MCF 10A (cell line): Measurements from ENCODE around the gene VRK1. TPM values are rescaled to one million over a fixed set of nuclear protein-coding genes. Genes with fewer than 3 reads are reported as not detected.
A peak's percentile ranks its signal among the peaks of the same experiment; 100 is the strongest.

ENCODE experiments used
- BruUV-seq: library from RNA; stranded (reverse); fragments of 400-500 nt; replicated peaks from 2 replicates; lab custom pipeline; 2021; lab: Mats Ljungman, UMichigan
- CTCF ChIA-PET: fragments of 300-600 bp; sonication (Branson Sonifier 250); formaldehyde crosslinking; extraction: SDS; loops from one replicate; lab custom pipeline; 2021; ENCODE audit warnings: antibody characterized with exemption, inconsistent platforms; lab: Yijun Ruan, JAX
- POLR2A ChIA-PET: fragments of 300-600, 350-650 bp; sonication (Branson Sonifier 250); formaldehyde crosslinking; extraction: SDS; loops from one replicate; lab custom pipeline; 2020; ENCODE audit warnings: antibody characterized with exemption, inconsistent platforms; lab: Yijun Ruan, JAX
- DNase-seq: peaks from one replicate; pipeline ENCODE4 v3.0.0-alpha.2; 2018; ENCODE audit not compliant: unreplicated experiment
- H3K27ac Mint-ChIP-seq: one replicate; pipeline ENCODE4 v1.8.0; 2022; ENCODE audit warnings: mild to moderate bottlenecking, low read depth, mixed read lengths; ENCODE audit not compliant: unreplicated experiment
- H3K27me3 Mint-ChIP-seq: one replicate; pipeline ENCODE4 v1.8.0; 2022; ENCODE audit warnings: mixed read lengths; ENCODE audit not compliant: insufficient read depth, unreplicated experiment
- H3K36me3 Mint-ChIP-seq: one replicate; pipeline ENCODE4 v1.8.0; 2022; ENCODE audit warnings: mild to moderate bottlenecking, moderate library complexity, mixed read lengths; ENCODE audit not compliant: insufficient read depth, unreplicated experiment
- H3K4me1 Mint-ChIP-seq: one replicate; pipeline ENCODE4 v1.8.0; 2022; ENCODE audit warnings: mixed read lengths; ENCODE audit not compliant: insufficient read depth, unreplicated experiment
- H3K4me3 Mint-ChIP-seq: one replicate; pipeline ENCODE4 v1.8.0; 2022; ENCODE audit warnings: mild to moderate bottlenecking, moderate library complexity, mixed read lengths; ENCODE audit not compliant: unreplicated experiment
- H3K9me3 Mint-ChIP-seq: one replicate; pipeline ENCODE4 v1.8.0; 2022; ENCODE audit warnings: mixed read lengths; ENCODE audit not compliant: unreplicated experiment
- intact Hi-C: fragments of 100-400 bp; cut with micrococcal nuclease; formaldehyde crosslinking; loops from 2 replicates; pipeline ENCODE4 v1.14.1; 2022
- total RNA-seq: library from RNA; stranded (reverse); gene quantifications from 2 replicates; pipeline ENCODE4 v1.2.3, GENCODE V29; 2022
- TF ChIP-seq, protein P1 (sequence below): fragments of 200-600 bp; IDR thresholded peaks from one replicate; pipeline ENCODE4 v1.8.0; 2022; ENCODE audit warnings: antibody characterized with exemption, mild to moderate bottlenecking; ENCODE audit not compliant: unreplicated experiment

Gene VRK1
- total RNA-seq, 1 experiment from 2014 or later, result 17.7 TPM

DNA sequence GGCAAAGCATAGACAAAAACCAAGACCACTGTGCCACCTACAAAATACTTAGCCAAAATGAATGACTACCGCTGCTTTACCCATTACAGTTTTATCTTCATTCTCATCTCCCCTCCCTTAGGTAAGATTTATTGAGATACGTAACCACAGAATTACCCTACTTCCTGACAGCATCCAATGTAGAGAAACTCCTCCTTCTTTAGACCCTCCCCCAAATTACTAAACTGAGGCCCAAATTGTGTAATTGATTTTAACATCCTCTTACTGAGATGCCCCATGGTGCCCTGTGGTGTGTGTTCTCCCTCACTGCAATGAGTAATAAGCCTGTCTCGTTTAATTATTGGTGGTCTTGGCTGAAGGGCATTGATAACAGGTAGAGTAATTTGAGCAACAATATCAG lies 19.1 kb downstream of the VRK1 start:
- no TSS peak for BruUV-seq
- no peaks in the 10 kb centered on the region for H3K36me3 Mint-ChIP-seq
- intact Hi-C loops, result no loop called here
- H3K9me3 Mint-ChIP-seq, result no peaks in the 10 kb centered on the region
- peaks cover 32% of the 10 kb centered on the region for H3K4me1 Mint-ChIP-seq
- POLR2A ChIA-PET, result no interaction called here
- CTCF ChIA-PET, result no interaction called here
- H3K27me3 Mint-ChIP-seq, result no peaks in the 10 kb centered on the region
- no peak for DNase-seq
- TF ChIP-seq, protein P1, sequence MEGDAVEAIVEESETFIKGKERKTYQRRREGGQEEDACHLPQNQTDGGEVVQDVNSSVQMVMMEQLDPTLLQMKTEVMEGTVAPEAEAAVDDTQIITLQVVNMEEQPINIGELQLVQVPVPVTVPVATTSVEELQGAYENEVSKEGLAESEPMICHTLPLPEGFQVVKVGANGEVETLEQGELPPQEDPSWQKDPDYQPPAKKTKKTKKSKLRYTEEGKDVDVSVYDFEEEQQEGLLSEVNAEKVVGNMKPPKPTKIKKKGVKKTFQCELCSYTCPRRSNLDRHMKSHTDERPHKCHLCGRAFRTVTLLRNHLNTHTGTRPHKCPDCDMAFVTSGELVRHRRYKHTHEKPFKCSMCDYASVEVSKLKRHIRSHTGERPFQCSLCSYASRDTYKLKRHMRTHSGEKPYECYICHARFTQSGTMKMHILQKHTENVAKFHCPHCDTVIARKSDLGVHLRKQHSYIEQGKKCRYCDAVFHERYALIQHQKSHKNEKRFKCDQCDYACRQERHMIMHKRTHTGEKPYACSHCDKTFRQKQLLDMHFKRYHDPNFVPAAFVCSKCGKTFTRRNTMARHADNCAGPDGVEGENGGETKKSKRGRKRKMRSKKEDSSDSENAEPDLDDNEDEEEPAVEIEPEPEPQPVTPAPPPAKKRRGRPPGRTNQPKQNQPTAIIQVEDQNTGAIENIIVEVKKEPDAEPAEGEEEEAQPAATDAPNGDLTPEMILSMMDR, result no peak
- no peak overlapping the region for H3K4me3 Mint-ChIP-seq
- H3K27ac Mint-ChIP-seq, result peak overlapping the region; percentile 25

DNA sequence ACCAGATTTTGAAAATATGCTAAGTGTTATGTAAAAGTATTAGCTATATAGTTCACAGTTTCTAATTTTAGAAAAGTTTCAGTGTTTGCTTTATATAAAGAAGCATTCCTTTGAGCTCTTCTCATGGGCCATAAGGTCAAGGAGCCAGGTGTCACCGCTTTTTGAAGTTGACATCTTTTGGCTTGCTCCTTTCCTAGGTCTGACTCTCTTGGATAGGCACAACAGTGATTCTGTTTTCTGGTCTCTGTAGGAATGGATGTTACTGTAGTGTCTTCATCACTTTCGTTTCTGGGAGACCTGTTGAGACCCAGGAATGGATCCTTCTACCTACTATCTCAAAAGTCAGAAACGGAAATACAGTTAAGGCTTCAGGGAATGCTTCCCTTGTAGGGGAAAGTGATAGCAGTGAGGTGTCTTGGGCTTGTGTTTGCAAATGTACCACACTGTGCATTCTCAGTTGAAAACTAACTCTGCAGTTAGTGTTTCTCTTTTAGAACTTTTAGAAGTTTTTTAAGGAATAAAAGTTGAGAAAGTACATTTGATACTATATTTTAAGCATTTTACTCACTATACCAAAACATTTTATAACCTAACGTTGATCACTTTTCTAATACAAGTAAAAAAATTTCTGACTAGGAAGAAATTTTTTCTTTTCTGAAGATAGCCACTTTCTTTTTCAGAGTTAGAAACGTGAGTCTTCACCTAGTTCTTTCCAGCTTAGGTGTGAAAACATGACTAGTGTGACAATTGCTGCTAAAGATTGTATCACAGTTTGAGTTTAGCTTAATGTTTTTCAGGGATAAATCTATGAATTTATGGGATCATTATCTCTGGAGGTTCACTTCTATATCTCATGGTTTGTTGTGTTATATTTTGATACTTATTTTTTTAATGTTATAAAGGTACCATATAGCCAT lies 20.8 kb downstream of the VRK1 start:
- Mint-ChIP-seq H3K36me3 (no peaks in the 10 kb centered on the region), H3K4me3 (peak overlapping the region; percentile 28), H3K9me3 (no peaks in the 10 kb centered on the region), H3K27ac (peak overlapping the region; percentile 25), H3K27me3 (no peaks in the 10 kb centered on the region), H3K4me1 (peaks cover 41% of the 10 kb centered on the region)
- TF ChIP-seq, protein P1, result no peak
- DNase-seq, result no peak
- intact Hi-C loops, result no loop called here
- BruUV-seq, result no TSS peak
- POLR2A ChIA-PET, result interaction anchor here (0.6 to 1.7 kb wide), 8 partner anchors 8 to 1500 kb away, joined by 3 to 8 read pairs (median 4); partner anchors contain the start of gene VRK1
- CTCF ChIA-PET, result interaction anchor here (0.5 kb wide), 1 partner anchor 101 kb away, joined by 3 read pairs; no protein-coding TSS in a partner anchor

GRCh38 chr14:96821501-96821900 lies 24.3 kb downstream of the VRK1 start:
- ChIA-PET CTCF (interaction anchor here (2.6 kb wide), 1 partner anchor 11 kb away, joined by 12 read pairs; no protein-coding TSS in a partner anchor), POLR2A (interaction anchor here (0.6 to 3.4 kb wide), 10 partner anchors 10 to 31 kb away, joined by 3 to 22 read pairs (median 6); partner anchors contain the start of gene VRK1)
- H3K4me3 Mint-ChIP-seq, result peak overlapping the region; percentile 11
- peak; percentile 85 for DNase-seq
- no peaks in the 10 kb centered on the region for H3K36me3 Mint-ChIP-seq
- TF ChIP-seq, protein P1, result no peak
- BruUV-seq, result no TSS peak
- intact Hi-C loops, result no loop called here
- no peaks in the 10 kb centered on the region for H3K27me3 Mint-ChIP-seq
- H3K4me1 Mint-ChIP-seq, result peaks cover 50% of the 10 kb centered on the region
- H3K9me3 Mint-ChIP-seq, result no peaks in the 10 kb centered on the region
- peak overlapping the region; percentile 84 for H3K27ac Mint-ChIP-seq

DNA sequence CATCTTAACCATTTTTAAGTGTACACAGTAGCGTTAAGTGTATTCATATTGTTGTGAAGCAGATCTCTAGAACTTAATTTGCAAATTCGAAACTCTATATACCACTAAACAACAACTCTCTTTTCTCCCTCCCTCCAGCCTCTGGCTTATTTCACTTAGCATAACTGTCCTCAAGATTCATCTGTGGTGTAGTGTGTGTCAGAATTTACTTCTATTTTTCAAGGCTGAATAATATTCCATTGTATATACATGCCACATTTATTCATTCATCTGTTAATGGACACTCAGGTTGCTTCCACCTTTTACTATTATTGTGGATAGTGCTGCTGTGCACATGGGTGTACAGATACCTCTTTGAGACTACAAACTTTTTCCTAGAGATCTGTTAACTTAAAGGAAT lies 26.5 kb downstream of the VRK1 start:
- no peak for DNase-seq
- TF ChIP-seq, protein P1, result no peak
- Mint-ChIP-seq H3K9me3 (no peaks in the 10 kb centered on the region), H3K27ac (no peak overlapping the region), H3K4me1 (peaks cover 51% of the 10 kb centered on the region), H3K4me3 (no peak overlapping the region), H3K27me3 (no peaks in the 10 kb centered on the region), H3K36me3 (no peaks in the 10 kb centered on the region)
- POLR2A ChIA-PET, result interaction anchor here (0.7 to 3.6 kb wide), 2 partner anchors 13 to 26 kb away, joined by 3 to 13 read pairs; partner anchors contain the start of gene VRK1
- CTCF ChIA-PET, result interaction anchor here (0.9 kb wide), 1 partner anchor 30 kb away, joined by 3 read pairs; no protein-coding TSS in a partner anchor
- intact Hi-C loops, result no loop called here
- no TSS peak for BruUV-seq
